GM19452 (cell line): ENCODE results near the gene LTBP2.
"Not testable (repeated sequence)": the region's sequence is repeated elsewhere in the genome, so short reads cannot be mapped to it uniquely, and the experiment has no call there.

ENCODE experiments used
- ATAC-seq: cut with Tn5 transposase; IDR thresholded peaks from one replicate; pipeline ENCODE4 v1.9.1; 2021; ENCODE audit not compliant: unreplicated experiment

Gene LTBP2

GRCh38 chr14:74457565-74457895 is 154.5 kb downstream of the LTBP2 start:
- ATAC-seq: no peak

GRCh38 chr14:74456684-74457564 is 155.1 kb downstream of the LTBP2 start:
- ATAC-seq: no peak

GRCh38 chr14:74454397-74454796 is 157.6 kb downstream of the LTBP2 start:
- not testable (repeated sequence) for ATAC-seq
